HepG2 (cell line): Measurements from ENCODE around the gene JPH4. TPM values are rescaled to one million over a fixed set of nuclear protein-coding genes. Genes with fewer than 3 reads are reported as not detected.

Experiments
- ADNP ChIP-seq: sonication (generic); formaldehyde crosslinking; IDR thresholded peaks from 2 replicates; pipeline ENCODE4 v1.4.0; 2020; ENCODE audit warnings: missing genetic modification reagents
- DNMT1 ChIP-seq: sonication (generic); formaldehyde crosslinking; IDR thresholded peaks from 2 replicates; pipeline ENCODE4 v1.5.1; 2020; ENCODE audit warnings: mild to moderate bottlenecking, missing genetic modification reagents
- EEA1 ChIP-seq: sonication (generic); formaldehyde crosslinking; IDR thresholded peaks from 2 replicates; pipeline ENCODE4 v1.5.1; 2020; ENCODE audit warnings: mild to moderate bottlenecking, missing genetic modification reagents, borderline replicate concordance
- FIP1L1 ChIP-seq: fragments of 200-400 bp; formaldehyde crosslinking; IDR thresholded peaks from 2 replicates; pipeline ENCODE4 v1.6.1; 2018; ENCODE audit warnings: low read depth, mild to moderate bottlenecking, low read length, moderate library complexity, borderline replicate concordance; ENCODE audit not compliant: insufficient read depth
- HOXA3 ChIP-seq: sonication (generic); formaldehyde crosslinking; IDR thresholded peaks from 2 replicates; pipeline ENCODE4 v1.5.0; 2020; ENCODE audit warnings: missing genetic modification reagents
- ISX ChIP-seq: sonication (generic); formaldehyde crosslinking; conservative IDR thresholded peaks from 2 replicates; pipeline ENCODE4 v1.5.0; 2020; ENCODE audit warnings: missing genetic modification reagents
- MAFK ChIP-seq, 2 experiments: IDR thresholded peaks in 1 of 2; conservative IDR thresholded peaks in 1 of 2; 2 replicates each; pipeline ENCODE4 v1.6.1; 2011; ENCODE audit warnings: improper control_type of control experiment in 2 of 2, low read length in 2 of 2
- MEIS1 ChIP-seq: sonication (generic); formaldehyde crosslinking; IDR thresholded peaks from 2 replicates; pipeline ENCODE4 v1.9.0; 2021; ENCODE audit warnings: mild to moderate bottlenecking, missing genetic modification reagents, moderate library complexity, borderline replicate concordance
- PLRG1 ChIP-seq: fragments of 450-650 bp; conservative IDR thresholded peaks from 2 replicates; pipeline ENCODE4 v1.6.1; 2016
- POLR2A ChIP-seq, 2 experiments: IDR thresholded peaks; 2 replicates each; pipeline ENCODE4 v1.6.1; 2011; ENCODE audit warnings: low read depth in 2 of 2, low read length in 2 of 2, mild to moderate bottlenecking in 1 of 2, moderate library complexity in 1 of 2; ENCODE audit not compliant: insufficient read depth in 1 of 2
- SAP130 ChIP-seq: IDR thresholded peaks from 2 replicates; pipeline ENCODE4 v1.6.1; 2016; ENCODE audit warnings: low read depth
- SIX1 ChIP-seq: sonication (generic); formaldehyde crosslinking; IDR thresholded peaks from 2 replicates; pipeline ENCODE4 v1.4.0; 2020; ENCODE audit warnings: missing genetic modification reagents, borderline replicate concordance
- SRSF9 ChIP-seq: fragments of 200-400 bp; formaldehyde crosslinking; IDR thresholded peaks from 2 replicates; pipeline ENCODE4 v1.6.1; 2018; ENCODE audit warnings: borderline replicate concordance, mild to moderate bottlenecking, low read depth, low read length; ENCODE audit not compliant: insufficient read depth, poor library complexity, severe bottlenecking
- ZBTB1 ChIP-seq: sonication (generic); formaldehyde crosslinking; IDR thresholded peaks from 2 replicates; pipeline ENCODE4 v1.4.0; 2020; ENCODE audit warnings: missing genetic modification reagents, borderline replicate concordance
- ZNF136 ChIP-seq: sonication (generic); formaldehyde crosslinking; IDR thresholded peaks from 2 replicates; pipeline ENCODE4 v1.8.1; 2022; ENCODE audit warnings: low read depth, mild to moderate bottlenecking, moderate library complexity, missing genetic modification reagents
- ZNF234 ChIP-seq: sonication (generic); formaldehyde crosslinking; conservative IDR thresholded peaks from 2 replicates; pipeline ENCODE4 v1.5.1; 2020; ENCODE audit warnings: mild to moderate bottlenecking, missing genetic modification reagents
- ZNF382 ChIP-seq: sonication (generic); formaldehyde crosslinking; IDR thresholded peaks from 2 replicates; pipeline ENCODE4 v1.5.0; 2020; ENCODE audit warnings: missing genetic modification reagents, mild to moderate bottlenecking, borderline replicate concordance
- ZNF431 ChIP-seq: sonication (generic); formaldehyde crosslinking; IDR thresholded peaks from 2 replicates; pipeline ENCODE4 v1.9.0; 2022; ENCODE audit warnings: missing genetic modification reagents, low read depth, mild to moderate bottlenecking, borderline replicate concordance
- ZNF496 ChIP-seq: sonication (generic); formaldehyde crosslinking; IDR thresholded peaks from 2 replicates; pipeline ENCODE4 v1.8.1; 2023; ENCODE audit warnings: mild to moderate bottlenecking, moderate library complexity, missing genetic modification reagents; ENCODE audit not compliant: insufficient replicate concordance
- ZNF564 ChIP-seq: sonication (generic); formaldehyde crosslinking; IDR thresholded peaks from 2 replicates; pipeline ENCODE4 v1.8.1; 2023; ENCODE audit warnings: mild to moderate bottlenecking, missing genetic modification reagents
- ZNF644 ChIP-seq: IDR thresholded peaks from 2 replicates; pipeline ENCODE4 v1.6.1; 2016; ENCODE audit warnings: low read depth
- polyA plus RNA-seq, 8 experiments: library from polyadenylated mRNA; depleted of rRNA in 3 of 8; stranded (reverse) in 7 of 8; unstranded in 1 of 8; fragments of >200 nt; fragmentation: Illumina TruSeq in 4 of 8; extraction: Trizol in 4 of 8; gene quantifications; 2 replicates each; pipeline versions ENCODE4 v1.2.1 to v1.2.3, GENCODE V29; 2011 to 2016; ENCODE audit warnings: low read depth in 4 of 8, missing spikeins in 1 of 8, mixed read lengths in 1 of 8; ENCODE audit not compliant: insufficient read depth in 1 of 8
- total RNA-seq, 5 experiments: library from RNA; depleted of rRNA; stranded (reverse); fragments of >200 nt; fragmentation: Illumina TruSeq; extraction: Trizol; gene quantifications; 2 replicates each; pipeline ENCODE4 v1.2.3, GENCODE V29; 2016; ENCODE audit warnings: low read depth in 1 of 5
- TF ChIP-seq, protein P1 (sequence below): sonication (generic); formaldehyde crosslinking; IDR thresholded peaks from 2 replicates; pipeline ENCODE4 v1.4.0; 2020; ENCODE audit warnings: low read depth, missing genetic modification reagents
- TF ChIP-seq, protein P2 (sequence below): sonication (generic); formaldehyde crosslinking; IDR thresholded peaks from 2 replicates; pipeline ENCODE4 v1.8.1; 2023; ENCODE audit warnings: missing genetic modification reagents, inconsistent platforms, borderline replicate concordance
- TF ChIP-seq, protein P3 (sequence below): sonication (generic); formaldehyde crosslinking; IDR thresholded peaks from 2 replicates; pipeline ENCODE4 v1.8.1; 2023; ENCODE audit warnings: mild to moderate bottlenecking, missing genetic modification reagents

JPH4 gene
- total and polyA plus RNA-seq, 2 of the 13 experiments (the other 11 are each of a cell fraction or from before 2014, with no cell fraction given), result 0.08 to 0.22 TPM

DNA sequence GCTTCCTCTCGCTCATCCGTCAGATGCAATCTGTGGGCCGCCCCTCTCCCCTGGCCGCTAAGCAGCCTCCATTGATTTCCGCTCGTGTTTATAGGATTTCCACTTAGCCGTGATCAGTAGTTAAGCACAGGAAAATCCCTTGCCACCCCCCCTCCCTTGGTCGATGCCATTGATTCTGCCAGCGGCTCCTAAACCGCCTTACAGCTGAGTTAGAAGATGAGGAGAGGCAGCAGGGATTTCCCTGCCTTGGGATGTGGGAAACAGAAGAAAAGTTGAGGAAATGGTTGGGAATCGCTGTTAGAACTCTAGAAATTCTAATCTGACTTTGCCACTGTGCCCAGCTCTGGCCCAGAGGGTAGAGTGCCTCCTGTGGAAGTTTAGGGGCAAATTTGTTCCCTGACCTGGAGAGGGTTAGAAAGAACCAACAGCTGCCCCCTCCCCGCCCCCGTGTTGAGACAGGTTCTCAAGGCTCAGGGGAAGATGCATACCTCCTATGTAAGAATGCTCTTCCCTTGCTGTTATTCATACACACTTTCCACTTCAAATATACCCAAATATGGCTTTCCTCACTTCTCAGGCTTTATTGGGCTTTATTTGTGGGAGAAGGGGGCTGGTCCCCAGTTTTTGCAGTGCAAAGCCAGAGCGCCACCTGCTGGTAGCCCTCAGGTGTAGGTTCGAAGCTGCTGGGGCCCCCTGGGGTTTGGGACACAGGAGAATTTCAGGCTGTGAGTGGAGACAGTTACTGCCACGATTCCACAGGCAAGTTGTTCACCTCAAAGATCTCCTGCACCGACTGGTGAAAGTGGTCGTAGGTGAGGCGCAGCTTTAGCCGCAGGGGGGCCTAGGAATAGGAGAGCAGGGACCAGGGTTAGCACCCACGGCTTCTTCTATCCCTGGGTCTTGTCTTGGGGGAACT lies 19.3 kb downstream of the JPH4 start (continued):
- no peak for TF ChIP-seq SIX1 (CRISPR knock-in tag)
- no peak for TF ChIP-seq SAP130 (CRISPR knock-in tag)
- no peak for TF ChIP-seq SRSF9
- no peak for TF ChIP-seq ADNP (CRISPR knock-in tag)
- TF ChIP-seq ZNF234, result no peak
- TF ChIP-seq MEIS1 (CRISPR knock-in tag), result no peak
- no peak for TF ChIP-seq DNMT1
- no peak for TF ChIP-seq PLRG1
- TF ChIP-seq, protein P1, sequence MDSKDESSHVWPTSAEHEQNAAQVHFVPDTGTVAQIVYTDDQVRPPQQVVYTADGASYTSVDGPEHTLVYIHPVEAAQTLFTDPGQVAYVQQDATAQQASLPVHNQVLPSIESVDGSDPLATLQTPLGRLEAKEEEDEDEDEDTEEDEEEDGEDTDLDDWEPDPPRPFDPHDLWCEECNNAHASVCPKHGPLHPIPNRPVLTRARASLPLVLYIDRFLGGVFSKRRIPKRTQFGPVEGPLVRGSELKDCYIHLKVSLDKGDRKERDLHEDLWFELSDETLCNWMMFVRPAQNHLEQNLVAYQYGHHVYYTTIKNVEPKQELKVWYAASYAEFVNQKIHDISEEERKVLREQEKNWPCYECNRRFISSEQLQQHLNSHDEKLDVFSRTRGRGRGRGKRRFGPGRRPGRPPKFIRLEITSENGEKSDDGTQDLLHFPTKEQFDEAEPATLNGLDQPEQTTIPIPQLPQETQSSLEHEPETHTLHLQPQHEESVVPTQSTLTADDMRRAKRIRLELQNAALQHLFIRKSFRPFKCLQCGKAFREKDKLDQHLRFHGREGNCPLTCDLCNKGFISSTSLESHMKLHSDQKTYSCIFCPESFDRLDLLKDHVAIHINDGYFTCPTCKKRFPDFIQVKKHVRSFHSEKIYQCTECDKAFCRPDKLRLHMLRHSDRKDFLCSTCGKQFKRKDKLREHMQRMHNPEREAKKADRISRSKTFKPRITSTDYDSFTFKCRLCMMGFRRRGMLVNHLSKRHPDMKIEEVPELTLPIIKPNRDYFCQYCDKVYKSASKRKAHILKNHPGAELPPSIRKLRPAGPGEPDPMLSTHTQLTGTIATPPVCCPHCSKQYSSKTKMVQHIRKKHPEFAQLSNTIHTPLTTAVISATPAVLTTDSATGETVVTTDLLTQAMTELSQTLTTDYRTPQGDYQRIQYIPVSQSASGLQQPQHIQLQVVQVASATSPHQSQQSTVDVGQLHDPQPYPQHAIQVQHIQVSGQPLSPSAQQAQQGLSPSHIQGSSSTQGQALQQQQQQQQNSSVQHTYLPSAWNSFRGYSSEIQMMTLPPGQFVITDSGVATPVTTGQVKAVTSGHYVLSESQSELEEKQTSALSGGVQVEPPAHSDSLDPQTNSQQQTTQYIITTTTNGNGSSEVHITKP, result no peak; the same call in 1 of the 2 replicates
- TF ChIP-seq FIP1L1, result no peak
- TF ChIP-seq, protein P2, sequence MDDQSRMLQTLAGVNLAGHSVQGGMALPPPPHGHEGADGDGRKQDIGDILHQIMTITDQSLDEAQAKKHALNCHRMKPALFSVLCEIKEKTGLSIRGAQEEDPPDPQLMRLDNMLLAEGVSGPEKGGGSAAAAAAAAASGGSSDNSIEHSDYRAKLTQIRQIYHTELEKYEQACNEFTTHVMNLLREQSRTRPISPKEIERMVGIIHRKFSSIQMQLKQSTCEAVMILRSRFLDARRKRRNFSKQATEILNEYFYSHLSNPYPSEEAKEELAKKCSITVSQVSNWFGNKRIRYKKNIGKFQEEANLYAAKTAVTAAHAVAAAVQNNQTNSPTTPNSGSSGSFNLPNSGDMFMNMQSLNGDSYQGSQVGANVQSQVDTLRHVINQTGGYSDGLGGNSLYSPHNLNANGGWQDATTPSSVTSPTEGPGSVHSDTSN, result no peak; the same call in 1 of the 2 replicates
- 0 out of 4 replicates have a peak, but pooled peaks of 1 of the 2 experiments have one; percentile 17 for TF ChIP-seq POLR2A (IDR thresholded peaks at IDR 0.05; ENCODE audit: insufficient read depth in 1 of 2, low read depth in 2 of 2, low read length in 2 of 2)
- TF ChIP-seq ISX (CRISPR knock-in tag), result no peak
- TF ChIP-seq EEA1 (CRISPR knock-in tag), result no peak
- no peak for TF ChIP-seq ZNF496 (CRISPR knock-in tag)
- no peak for TF ChIP-seq HOXA3 (CRISPR knock-in tag)
- TF ChIP-seq, protein P3, sequence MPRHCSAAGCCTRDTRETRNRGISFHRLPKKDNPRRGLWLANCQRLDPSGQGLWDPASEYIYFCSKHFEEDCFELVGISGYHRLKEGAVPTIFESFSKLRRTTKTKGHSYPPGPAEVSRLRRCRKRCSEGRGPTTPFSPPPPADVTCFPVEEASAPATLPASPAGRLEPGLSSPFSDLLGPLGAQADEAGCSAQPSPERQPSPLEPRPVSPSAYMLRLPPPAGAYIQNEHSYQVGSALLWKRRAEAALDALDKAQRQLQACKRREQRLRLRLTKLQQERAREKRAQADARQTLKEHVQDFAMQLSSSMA, result peak; percentile 91; the same call in 1 of the 2 replicates
- no peak for TF ChIP-seq ZBTB1 (CRISPR knock-in tag)
- TF ChIP-seq ZNF382 (CRISPR knock-in tag), result no peak
- no peak for TF ChIP-seq ZNF431 (CRISPR knock-in tag)
- TF ChIP-seq MAFK (conservative IDR thresholded peaks at IDR 0.05 in 1 of 2, IDR thresholded peaks at IDR 0.05 in 1 of 2; ENCODE audit: low read length in 2 of 2), result no peak
- TF ChIP-seq ZNF136 (CRISPR knock-in tag), result no peak
- no peak for TF ChIP-seq ZNF564
- no peak for TF ChIP-seq ZNF644 (CRISPR knock-in tag)
